ENCODE data around the gene P3H4. TPM values are rescaled to one million over a fixed set of nuclear protein-coding genes. Genes with fewer than 3 reads are reported as not detected.
A peak's percentile ranks its signal among the peaks of the same experiment; 100 is the strongest.
"Not testable (repeated sequence)": the region's sequence is repeated elsewhere in the genome, so short reads cannot be mapped to it uniquely, and the experiment has no call there.

The P3H4 gene
- polyA plus RNA-seq, 5 donors, result 23.9 to 46.8 (median 32.1) TPM

DNA sequence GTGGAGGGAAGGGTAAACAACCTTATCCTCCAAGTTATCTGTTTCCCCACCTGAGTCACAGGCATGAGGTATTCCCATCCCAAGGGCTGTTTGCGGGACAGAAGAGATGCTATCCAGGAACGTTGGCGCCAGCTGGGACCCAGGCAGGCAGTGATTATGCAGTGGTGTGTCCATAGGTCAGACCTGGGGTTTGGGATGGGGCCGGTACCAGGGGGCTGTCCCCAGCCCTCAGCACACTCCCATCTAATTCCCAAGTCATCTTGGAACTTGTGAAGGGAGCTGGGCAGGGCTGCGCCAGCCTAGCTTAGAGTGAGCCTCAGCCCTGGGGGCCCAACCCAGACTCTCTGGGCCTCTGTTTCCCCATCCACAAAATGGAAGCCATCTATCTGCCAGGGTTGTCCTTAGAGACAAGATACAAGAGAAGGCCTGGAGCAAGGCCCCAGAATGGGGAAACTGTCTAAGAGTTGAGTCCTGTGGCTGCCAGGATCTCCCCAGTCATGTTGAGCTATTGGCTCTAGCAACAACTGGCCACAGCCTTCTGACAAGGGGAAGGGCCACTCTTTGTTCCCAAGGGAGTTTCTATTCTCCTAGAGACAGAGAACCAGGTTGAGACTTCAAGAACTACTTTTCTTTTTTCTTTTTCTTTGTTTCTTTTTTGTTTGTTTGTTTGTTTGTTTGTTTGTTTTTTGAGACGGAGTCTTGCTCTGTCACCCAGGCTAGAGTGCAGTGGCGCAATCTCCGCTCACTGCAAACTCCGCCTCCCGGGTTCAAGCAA lies 15.4 kb downstream of the P3H4 start:
- no peak for DNase-seq

GRCh38 chr17:41794540-41794975 lies 17.2 kb downstream of the P3H4 start:
- no peak for DNase-seq

- DNase-seq, result no peak
Measured at GRCh38 chr17:41793784-41794539, 17.8 kb downstream of the P3H4 start.

GRCh38 chr17:41792845-41793783 lies 18.6 kb downstream of the P3H4 start:
- no peak for DNase-seq

DNA sequence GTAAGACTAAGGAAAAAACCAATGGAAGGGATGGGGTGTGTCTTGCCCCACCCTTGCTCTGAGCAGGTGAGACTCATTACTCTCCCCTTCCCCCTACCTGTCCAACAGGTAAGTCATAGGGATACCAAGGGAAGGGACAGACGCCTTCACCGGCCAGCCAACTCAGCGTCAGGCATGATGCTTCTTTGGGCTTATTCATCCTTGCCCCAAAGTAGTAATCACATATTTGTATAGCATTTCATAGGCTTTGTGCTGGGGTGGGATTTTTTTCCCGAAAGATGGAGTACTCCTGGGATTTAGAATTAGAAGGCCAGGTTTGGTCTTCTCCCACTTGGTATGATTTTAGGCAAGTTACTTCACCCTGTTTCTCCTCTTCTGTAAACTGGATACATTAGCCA lies 24.7 kb downstream of the P3H4 start:
- no peak for DNase-seq

DNA sequence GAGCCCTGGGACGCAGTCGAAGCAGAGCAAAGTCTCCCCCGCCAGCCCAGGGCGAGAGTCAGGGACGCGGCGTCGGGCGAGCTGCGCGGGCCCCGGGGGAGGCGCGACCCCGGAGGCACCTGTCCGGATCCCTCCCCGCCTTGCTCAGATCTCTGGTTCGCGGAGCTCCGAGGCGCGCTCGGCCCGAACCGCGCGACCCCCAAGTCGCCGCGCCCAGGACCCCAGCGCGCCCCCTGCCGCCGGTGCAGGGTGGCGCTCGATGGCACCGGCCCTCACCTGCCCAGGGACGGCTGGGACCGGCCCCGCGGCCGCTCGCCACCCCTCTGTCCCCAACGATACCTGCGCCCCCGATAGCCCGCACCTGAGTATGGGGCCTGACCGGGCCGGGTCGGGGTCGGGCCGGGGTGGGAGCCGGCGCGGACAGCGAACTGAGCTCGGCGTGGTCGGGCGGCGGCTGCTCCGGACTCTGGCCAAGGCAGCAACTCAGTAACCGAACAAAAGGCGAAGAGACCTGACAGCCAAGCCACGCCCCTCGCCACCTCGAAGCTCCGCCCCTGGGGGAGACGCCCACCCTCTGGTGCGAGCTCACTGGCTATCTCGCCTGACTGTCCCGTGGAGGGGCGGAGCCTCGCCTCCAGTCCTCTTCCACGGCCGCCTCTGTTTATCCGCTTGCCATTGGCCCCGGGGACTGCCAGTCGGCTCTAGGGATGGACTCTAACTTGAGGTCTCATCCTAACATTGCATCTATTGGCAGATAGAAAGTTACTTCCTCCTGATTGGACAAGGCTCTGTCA lies 25.3 kb downstream of the P3H4 start, which contains the start of gene JUP:
JUP (minus strand) TSS at position 485 of the 794 bp plus-strand sequence. CDS start 14,857 bp downstream, outside the sequence.
- peak; percentile 98 for DNase-seq

DNA sequence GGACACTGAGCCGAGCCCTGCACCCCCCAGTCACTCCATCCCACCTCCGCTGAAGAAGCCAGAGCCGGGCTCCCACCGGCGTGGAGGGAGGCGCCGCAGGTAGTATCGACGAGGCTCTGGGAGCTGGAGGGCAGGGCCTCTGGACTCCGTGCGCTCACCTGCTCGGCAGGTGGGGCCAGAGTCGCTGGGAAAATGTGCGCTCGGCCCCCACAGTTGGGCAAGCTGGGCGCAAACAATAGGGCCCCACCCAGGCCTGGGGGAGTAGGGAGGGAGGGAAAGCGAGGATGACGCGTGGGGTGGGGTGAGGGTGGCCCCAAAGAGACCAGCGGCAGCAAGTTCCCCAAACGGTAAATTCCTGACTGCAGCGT lies 25.9 kb downstream of the P3H4 start:
- no peak for DNase-seq

DNA sequence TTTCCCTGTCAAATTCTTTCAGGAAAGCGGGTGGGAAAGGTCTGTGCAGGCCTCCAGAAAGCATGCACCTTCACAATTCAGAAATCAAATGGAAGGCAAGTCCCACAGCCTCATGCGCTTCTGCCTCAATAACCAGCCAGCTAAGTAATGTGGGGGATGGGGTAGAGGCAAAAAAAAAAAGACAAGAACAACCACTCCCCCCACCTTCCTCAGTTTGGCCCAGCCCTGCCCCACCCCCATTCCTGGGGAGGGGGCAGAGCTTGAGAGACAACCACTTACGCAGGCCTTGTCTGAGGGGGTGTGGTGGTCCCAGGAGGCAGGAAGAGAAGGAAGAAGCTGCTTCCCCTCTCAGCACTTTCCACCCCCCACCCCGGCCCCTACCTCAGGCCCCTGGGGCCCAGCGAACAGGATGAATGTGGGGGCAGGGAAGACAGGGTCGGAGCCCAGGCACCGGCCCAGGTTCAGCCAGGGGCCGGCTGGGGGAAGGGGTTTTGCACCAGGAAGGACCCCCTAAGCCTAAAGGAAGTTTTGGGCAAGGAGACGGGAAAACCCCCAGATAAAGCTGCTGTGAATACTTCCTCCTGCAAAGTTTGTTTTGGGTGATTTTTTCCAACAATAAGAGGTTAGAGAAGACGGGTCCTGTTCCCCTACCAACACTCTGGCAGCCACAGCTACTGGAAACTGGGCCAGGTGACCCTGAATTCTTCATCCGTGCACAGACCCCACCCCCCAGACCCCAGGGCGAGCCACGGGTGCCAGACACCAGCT lies 26.5 kb downstream of the P3H4 start:
- no peak for DNase-seq

DNA sequence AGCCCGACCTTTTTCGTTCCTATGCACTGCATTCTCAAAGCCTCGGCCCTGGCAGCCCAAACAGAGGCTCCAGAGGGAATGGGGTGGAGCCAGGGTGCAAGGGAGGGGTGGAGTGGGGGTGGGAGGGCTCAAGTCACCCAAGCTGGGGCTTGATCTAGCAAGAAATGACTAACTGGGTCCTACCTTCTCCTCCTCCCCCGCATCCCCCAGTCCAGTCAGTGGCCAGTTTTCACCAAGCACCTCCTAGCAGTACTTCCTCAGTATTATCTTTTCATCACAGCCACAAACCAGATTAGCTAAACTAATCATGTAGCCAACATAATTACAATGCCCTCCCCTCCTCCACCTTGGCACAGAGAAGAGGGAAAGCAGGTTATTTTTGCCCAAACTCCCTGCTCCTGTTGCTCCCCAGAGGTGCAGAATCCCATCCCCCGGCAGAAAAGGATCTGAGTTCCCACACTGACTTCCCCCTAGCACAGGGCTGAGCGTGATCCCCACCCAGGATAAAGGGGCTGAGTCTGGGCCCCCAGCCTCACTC lies 27.5 kb downstream of the P3H4 start:
- no peak for DNase-seq

DNA sequence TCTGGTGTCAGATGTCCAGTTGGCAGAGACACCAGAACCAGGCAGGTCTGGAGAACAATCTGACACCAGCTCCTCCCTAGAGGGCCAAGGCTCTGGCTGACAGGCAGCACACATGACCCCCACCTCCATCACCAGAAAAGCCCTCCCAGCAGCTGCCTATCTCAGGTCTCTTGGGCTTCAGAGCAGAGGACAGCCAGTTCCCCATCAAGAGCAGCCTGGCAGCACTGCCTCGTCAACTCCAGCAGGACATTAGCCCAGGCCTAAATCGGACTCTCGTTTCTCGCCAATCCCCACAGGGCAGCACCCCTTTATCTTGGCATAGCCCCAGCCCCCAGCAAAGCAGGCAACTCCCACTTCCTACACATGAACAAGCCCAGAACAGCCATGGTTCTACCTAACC lies 29.6 kb downstream of the P3H4 start:
- DNase-seq, result no peak

- DNase-seq, result no peak
Measured at GRCh38 chr17:41781404-41782110, 30.2 kb downstream of the P3H4 start.

DNA sequence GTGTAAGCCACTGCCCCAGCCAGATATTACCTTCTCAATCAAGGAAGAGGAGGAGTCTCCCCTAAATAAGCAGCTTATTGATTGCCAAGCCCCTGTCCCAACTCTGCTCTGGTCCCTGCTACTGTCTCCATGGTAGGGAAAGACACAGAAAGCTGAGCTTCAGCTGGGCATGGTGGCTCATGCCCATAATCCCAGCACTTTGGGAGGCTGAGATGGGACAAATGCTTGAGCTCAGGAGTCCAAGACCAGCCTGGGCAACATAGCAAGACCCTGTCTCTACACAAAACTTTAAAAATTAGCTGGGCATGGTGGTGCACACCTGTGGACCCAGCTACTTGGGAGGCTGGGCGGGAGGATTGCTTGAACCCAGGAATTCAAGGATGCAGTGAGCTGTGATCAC lies 31.8 kb downstream of the P3H4 start:
- no peak for DNase-seq

GRCh38 chr17:41777574-41778188 lies 34.1 kb downstream of the P3H4 start:
- DNase-seq, result peak; percentile 88 to 89

GRCh38 chr17:41777157-41777573 lies 34.6 kb downstream of the P3H4 start:
- no peak for DNase-seq

GRCh38 chr17:41776262-41776900 lies 35.4 kb downstream of the P3H4 start:
- DNase-seq, result not testable (repeated sequence)

DNA sequence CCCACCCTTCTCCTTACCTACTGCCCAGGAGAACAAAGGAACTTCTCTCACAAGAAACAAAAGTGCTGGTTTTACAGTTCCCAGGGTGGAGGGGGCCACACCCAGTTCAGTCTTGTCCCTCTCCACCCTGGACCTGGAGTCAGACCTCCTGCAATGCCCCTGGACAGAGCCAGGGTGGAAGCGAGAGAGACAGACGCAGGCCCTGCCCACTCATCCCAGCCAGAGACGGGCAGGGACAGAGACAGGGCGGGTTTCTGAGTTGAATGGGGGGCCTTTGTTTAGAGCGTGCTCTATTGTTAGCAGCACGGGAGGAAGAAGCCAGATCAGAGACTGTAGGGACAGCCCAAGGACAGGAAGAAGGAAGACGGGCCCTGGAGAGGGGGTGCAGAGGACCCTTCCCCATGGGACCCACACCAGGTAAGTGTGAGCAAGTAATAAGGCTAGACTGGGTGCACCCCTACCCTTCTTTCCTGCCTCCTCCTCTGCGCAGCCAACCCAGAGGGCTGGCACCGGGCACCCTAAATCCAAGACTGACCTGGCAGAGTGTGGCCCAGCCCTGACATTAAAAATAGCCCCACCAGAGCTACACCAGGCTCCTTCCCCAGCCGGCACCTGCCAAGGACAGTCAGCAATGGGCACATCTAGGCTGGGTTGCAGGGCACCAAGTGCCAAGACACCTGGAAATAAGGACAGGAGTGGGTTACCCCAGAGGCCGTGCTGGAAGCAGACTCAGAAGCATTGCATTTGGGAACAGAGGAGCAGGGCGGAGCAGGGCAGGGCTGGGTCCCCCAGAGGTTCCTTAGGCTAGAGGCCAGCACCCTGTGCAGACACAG lies 36.1 kb downstream of the P3H4 start:
- no peak for DNase-seq

DNA sequence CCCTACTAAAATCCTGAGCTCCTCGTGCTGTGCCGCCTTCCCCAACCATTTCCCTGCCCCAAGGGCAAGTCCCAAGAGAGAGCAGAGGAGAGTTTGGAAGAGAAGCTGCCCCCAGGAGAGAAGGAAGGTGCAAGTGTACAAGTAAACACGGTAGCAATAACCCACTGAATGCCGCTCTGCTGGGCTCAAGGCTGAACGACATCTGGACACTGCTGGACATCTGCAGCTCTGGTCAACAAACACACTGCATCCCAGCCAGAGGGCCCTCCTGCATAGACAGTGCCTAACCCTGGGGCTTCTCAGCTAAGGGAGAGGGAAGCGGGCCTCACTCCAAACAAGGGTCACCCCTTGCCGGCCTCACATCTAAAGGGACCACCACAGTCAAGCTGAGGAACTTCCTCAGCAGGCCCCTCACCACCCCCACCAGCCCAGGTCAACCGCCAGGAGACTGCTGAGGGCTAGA lies 38.0 kb downstream of the P3H4 start:
- DNase-seq, result no peak
